DMS153 treated with DMSO at 0.1 percent for 48 hours (cell line): ENCODE measurements around the gene TCF12.

ENCODE experiments used
- DNase-seq: peaks from one replicate; lab custom pipeline; 2025; ENCODE audit not compliant: unreplicated experiment; lab: John Stamatoyannopoulos, UW

The TCF12 gene

GRCh38 chr15:57310876-57311275, 392.4 kb downstream of the TCF12 start:
- DNase-seq, result no peak

GRCh38 chr15:57312006-57312317, 393.5 kb downstream of the TCF12 start:
- no peak for DNase-seq

DNA sequence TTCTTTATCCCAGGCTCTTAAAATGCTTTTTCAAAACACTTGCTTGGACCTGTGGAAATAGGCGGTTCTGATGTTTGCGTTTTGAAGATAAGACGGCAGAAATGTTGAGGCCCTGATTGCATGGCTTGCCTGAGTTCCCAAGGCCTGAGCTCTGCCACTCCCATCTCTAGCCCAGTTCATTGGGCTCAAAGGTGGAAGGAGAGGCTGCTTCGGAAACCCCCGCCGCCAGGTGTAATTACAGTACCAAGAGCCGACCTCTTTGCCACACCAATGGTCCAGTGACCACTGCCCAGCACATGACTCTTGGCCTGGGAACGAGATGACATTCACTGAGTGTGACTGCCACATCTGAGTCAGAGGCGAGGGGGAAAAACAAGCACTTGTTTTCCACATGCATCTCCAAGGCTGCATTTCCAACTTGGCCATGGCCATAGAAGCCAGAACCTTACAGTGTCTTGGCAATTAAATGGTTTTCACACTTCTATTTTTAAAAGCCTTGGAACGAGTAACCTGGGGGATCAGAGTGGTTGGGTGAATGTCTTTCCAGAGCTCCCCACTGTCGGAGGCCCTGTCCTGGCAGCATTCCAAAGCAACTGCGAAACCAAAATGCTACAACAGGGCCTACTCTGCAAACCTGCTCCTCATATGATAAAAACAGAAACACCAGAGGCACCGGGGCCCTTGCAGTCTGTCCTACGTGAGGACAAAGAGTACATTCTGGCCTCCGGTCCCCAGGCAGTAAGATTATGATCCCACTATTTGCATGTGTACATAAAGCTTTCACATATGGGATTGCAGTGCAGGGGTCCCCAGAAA, 394.1 kb downstream of the TCF12 start:
- DNase-seq, result no peak

DNA sequence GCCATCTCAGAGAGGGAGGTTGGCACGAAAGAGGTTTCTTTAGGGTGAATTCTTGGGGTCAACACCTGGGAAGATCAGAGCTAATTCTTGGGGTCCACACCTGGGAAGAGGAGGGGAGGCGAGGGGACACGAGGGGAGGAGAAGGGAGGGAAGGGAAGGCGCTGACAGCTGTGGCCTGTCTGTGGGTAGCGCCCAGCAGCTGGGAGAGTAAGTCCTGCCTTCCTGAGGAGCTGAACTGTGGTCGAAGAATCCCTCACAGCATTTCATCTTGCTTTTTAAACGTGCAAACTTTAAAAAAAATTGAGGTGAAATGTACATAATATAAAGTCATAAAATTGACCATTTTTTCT, 394.7 kb downstream of the TCF12 start:
- no peak for DNase-seq

- no peak for DNase-seq
Observed at GRCh38 chr15:57314221-57314620, 395.8 kb downstream of the TCF12 start.

- no peak for DNase-seq
Observed at GRCh38 chr15:57316451-57316850, 398.0 kb downstream of the TCF12 start.

GRCh38 chr15:57319226-57319918, 400.9 kb downstream of the TCF12 start:
- DNase-seq, result no peak

DNA sequence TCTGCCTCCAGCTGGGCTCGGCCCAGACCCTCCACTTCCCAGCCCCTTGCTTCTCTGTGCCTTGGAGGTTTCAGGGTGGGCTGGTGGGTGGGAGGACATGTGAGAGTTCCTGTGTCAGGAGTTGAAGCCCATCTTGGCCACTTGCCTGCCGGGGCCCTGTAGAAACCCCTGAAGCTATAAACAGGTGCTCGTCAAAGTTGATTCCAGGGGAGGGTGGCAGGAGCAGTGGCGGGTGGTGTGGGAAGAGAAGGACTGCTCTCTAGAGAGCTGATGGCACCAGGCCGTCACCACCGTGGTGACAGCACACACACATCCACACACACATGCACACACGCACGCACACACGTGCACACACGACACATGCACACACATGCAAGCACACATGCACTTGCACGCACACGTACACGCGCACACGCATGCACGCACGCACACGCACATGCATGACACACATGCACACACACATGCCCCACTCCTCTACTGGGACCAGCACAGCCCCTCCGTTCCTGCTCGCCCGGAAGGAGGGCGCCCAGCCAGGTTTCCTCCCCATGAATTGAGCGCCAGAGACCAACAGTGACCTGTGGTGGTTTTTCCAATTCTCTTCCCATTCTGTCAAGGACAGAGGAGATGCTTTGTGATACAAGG, 401.6 kb downstream of the TCF12 start:
- no peak for DNase-seq

DNA sequence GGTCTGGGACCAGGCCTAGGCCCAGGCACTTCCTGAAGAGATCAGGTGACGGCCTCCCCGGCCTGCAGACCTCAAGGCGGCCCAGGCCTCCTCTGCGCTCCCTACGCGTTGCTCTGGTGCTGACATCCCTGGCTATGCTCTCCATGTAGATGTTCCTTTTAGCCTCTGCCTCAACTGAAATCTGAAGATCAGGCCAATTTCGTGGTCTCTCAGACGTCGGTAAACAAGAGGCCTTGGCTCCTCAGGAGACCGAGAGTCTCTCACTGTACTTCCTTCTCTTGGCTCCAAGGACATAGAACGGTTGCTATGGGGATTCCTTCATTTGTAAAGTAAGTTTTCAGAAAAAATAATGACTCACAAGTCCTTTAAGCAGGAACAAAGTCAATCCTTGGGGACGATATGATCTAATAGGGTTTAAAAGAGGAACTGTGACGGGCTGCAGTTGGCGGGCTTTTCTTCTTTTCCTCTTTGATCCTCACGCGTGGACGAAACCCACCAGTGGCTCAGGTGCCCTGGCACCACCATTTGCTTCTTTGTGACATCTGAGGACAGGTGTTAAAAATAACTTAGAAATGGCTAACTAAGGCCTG, 402.3 kb downstream of the TCF12 start:
- no peak for DNase-seq

DNA sequence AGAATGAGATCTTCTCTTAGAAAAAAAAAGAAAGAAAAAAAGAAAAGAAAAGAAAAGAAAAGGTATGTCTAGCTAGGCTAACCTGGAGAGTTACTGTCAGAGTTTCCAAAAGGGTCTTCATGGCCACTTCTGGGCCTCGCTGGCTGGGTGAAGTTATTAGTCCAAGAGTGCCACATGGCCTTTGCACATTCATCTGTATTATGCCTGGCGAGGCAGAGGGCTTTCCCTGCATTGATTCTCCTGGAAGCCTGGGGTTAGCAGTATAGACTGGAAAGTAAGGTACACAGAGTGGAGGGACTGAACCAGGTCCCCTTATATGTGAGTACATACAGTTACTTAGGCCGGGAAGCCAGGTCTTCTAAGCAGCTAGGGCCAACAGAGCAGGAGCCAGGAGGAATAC, 403.0 kb downstream of the TCF12 start:
- no peak for DNase-seq

DNA sequence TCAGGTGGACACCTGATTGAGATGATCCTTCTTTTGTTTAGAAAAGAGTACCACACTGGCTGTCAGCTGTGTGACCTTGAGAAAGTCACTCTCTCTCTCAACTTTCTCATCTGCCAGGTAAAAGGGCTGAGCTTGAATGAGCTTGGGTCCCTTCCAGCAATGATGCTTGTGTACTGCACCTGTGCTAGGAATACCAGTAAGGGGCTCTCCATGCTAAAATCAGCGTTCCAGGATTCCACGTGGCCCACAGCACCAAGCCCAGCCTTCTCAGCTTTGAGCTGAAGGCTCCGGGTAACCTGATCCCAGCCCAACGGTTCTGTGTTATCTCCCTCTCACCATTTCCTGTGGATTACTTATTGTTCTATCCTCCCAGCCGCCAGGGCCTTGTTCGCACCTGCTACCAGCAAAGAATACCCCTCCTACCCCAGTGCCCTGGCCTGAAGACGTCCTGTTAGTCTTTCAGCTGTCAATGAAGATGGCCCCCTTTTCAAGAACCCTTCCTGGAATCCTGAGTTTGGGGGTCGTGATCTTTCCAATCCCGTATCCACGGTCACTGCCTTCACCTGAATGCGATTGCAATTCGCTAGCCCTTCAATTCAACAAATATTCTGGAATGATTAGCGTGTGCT, 403.6 kb downstream of the TCF12 start:
- DNase-seq, result peak; percentile 40

- no peak for DNase-seq
Observed at GRCh38 chr15:57322602-57323250, 404.3 kb downstream of the TCF12 start.

GRCh38 chr15:57323299-57323805, 404.9 kb downstream of the TCF12 start:
- no peak for DNase-seq

DNA sequence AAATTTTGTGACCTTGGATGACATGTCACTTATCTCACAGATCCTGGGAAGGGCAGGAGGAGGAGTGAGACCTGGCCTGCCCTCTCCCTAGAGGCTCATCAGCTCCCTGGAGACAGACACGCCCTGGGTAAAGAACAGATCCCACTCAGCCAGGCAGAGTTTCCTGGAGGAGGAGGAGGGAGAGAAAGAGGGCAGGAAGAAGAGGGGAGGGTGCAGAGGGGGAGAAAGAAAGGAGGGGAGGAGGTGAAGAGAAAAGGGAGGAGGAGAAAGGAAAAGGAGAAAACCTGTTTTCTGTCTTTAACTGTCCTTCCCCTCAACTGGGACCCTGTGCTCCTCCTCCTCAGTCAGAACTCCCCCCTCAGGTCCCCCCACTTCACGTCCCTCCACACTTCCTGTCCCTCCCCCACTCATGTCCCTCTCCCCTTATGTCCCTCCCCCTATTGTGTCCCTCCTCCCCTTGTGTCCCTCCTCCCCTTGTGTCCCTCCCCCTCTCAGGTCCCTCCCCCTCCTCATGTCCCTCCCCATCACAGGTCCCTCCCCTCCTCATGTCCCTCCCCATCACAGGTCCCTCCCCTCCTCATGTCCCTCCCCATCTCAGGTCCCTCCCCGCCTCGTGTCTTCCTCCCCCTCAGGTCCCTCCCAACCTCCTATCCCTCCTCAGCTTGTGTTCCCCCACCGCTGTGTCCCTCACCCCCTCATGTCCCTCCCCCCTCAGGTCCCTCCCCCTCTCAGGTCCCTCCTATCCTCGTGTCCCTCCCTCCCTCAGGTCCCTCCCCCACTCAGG, 405.6 kb downstream of the TCF12 start:
- DNase-seq, result peak; percentile 61

- DNase-seq, result no peak
Observed at GRCh38 chr15:57324590-57324890, 406.1 kb downstream of the TCF12 start.

- no peak for DNase-seq
Observed at GRCh38 chr15:57324944-57325679, 406.7 kb downstream of the TCF12 start.

DNA sequence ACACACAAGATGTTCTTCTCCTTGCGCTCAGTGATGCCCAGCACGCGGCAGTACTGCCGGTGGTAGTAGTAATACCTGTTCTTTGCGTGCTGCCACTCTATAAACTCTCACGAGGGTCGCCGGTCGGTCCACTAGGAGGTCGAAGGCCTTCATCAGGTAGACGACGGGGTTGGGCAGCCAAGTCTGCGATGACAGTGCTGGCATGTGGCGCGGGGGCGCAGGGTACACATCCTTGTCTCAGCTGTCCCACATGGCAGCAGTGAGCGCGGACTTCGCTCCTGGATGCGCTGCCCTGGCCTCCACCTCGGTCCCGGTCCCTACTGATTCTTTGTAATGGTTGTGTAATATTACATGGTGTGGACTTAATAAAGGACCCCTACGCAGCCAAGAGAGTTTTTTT, 407.8 kb downstream of the TCF12 start:
- no peak for DNase-seq

- no peak for DNase-seq
Observed at GRCh38 chr15:57327985-57328471, 409.6 kb downstream of the TCF12 start.

- no peak for DNase-seq
Observed at GRCh38 chr15:57328479-57328878, 410.0 kb downstream of the TCF12 start.
